NK-92 (cell line): ENCODE results near the gene RAP1GAP.

ENCODE experiments used
- DNase-seq: peaks from one replicate; lab custom pipeline; 2025; ENCODE audit not compliant: unreplicated experiment; lab: John Stamatoyannopoulos, UW

The RAP1GAP gene

DNA sequence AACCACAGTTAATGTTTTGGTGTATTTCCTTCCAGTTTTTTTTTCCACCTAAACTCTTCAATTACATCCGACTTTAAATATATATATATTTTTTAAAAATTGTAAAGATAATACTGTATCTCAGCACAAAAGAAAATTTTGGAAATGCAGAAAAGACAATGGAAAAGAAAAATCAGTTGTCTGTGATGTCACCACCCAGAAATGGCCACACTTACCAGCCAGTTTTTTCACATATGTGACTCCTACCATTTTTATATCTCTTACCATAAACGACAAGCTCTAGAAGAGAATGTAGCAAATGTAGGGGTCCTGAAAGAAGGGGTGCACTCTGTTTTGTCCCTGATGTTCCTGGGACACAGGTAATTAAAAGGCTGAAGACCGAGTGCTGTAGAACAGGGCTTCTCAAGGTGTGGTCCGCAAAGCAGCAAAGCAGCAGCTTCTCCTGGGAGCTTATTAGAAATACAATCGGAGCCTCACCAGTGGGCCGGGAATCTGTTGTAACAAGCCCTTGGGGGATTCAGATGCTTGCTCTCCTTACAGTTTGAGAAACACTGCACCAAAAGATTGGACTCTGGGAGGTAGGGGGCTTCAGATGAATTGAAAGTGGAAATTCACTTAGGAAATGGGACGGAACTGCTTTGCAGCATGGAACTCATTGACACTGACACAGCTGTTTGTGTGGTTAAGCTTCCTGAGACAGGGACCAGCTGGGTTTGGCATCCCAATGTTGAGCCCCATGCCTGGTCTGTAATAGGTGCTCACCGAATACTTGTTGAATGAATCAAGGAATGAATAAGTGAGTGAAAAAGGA, 115.8 kb downstream of the RAP1GAP start:
- DNase-seq: no peak

DNA sequence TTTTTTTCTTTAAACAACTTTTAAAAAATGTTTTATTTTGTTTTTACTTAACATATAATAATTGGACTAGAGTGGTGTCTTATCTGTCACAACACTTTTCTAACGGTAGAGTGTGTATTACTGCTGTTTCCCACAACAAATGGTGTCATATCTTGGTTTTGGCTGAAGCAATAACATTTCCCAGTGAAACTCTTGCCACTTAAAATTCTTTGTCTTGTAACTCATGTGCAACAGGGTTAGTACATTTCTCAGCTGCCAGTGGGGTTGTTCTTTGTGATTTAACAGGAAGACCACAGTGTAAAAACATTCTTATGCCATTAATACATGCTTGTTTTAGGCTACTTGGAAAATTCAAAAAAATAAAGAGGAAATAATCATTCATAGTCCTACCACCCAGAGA, 116.4 kb downstream of the RAP1GAP start:
- no peak for DNase-seq

DNA sequence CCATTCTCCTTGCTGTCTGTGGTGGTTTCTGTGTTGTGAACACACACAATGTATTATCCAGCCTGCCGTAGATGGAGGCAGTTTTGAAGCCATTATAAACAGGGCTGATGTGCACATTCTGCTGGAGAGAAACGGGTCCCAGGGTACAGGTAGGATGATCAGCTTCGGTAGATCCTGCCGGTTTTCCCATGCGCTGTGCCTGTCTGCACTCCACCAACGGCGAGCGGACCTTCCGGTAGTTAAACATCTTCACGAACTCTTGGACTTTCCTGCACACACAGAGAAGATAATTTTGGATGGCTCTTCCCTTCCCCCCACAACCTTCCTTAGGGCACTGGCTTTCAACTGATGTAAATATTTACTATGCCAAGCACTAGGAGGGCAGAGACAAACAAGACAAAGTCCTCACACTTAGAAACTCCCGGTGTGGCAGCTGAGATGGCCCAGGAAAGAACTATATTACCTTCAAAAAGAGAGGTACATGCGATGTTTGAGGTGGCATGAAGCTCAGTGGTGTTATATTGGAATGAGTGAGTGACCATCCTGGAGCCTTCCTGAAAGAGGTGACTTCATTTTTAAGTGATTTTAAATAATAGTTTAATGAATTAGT, 118.2 kb downstream of the RAP1GAP start:
- DNase-seq: no peak

DNA sequence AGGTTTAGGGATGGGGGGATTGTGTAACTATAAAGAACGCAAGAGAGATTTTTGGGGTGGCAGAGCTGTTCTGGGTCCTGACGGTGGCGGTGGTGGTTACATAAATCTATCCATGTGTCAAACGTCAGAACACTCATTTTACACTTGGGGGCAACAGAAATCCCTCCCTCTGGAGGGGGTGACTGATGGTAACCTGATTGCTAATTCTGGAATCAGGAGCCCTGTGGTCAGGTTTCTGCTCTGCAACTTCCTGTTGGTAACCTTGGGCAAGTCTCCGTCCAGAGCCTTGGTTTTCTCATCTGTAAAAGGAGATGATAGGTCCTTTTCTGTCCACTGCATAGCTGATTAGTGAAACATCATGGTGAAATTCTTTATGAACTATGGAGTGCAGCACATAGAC, 119.1 kb downstream of the RAP1GAP start:
- no peak for DNase-seq

DNA sequence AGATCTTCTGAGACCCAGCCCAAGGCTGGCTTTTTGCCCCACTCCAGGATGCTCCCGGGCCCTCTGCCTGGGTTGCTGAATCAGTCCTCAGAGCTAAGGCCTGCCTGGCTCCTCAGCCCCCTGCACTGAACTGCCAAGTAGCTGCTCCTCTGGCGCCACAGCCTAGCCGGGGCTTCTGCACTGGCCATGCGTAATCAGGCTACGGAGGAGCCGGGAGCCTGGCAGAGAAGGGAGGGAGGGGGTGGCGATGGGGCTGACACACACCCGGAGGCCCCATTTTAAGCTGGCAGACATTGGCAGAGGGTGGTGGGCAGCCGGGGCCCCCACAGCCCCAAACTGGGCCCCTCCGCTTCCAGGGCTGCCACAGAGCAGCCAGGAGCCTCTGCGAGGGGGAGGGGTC, 121.3 kb downstream of the RAP1GAP start:
- no peak for DNase-seq
